NCI-H446 (cell line): Measurements from ENCODE around the gene CDK19.
"Not testable (repeated sequence)": the region's sequence is repeated elsewhere in the genome, so short reads cannot be mapped to it uniquely, and the experiment has no call there.

Source experiments
- DNase-seq, 2 experiments: peaks; one replicate each; lab custom pipeline; 2025; lab: John Stamatoyannopoulos, UW

CDK19 gene

GRCh38 chr6:110756817-110757216 is 58.5 kb downstream of the CDK19 start:
- no peak for DNase-seq

- DNase-seq: no peak
Observed at GRCh38 chr6:110755411-110755834, 59.8 kb downstream of the CDK19 start.

- DNase-seq: not testable (repeated sequence)
Observed at GRCh38 chr6:110753936-110754668, 61.2 kb downstream of the CDK19 start.

GRCh38 chr6:110748453-110748852 is 66.8 kb downstream of the CDK19 start:
- DNase-seq: peak in 1 of 2 experiments; percentile 8

GRCh38 chr6:110746680-110747079 is 68.6 kb downstream of the CDK19 start:
- no peak for DNase-seq

- no peak for DNase-seq
Observed at GRCh38 chr6:110744991-110745390, 70.3 kb downstream of the CDK19 start.

GRCh38 chr6:110742552-110742951 is 72.7 kb downstream of the CDK19 start:
- DNase-seq: not testable (repeated sequence)

GRCh38 chr6:110741517-110741916 is 73.8 kb downstream of the CDK19 start:
- DNase-seq: no peak

- no peak for DNase-seq
Observed at GRCh38 chr6:110738899-110739365, 76.3 kb downstream of the CDK19 start.

GRCh38 chr6:110735666-110736065 is 79.6 kb downstream of the CDK19 start:
- no peak for DNase-seq

- DNase-seq: no peak
Observed at GRCh38 chr6:110731898-110732297, 83.4 kb downstream of the CDK19 start.

GRCh38 chr6:110731196-110731595 is 84.1 kb downstream of the CDK19 start:
- DNase-seq: no peak

- DNase-seq: no peak
Observed at GRCh38 chr6:110728501-110728900, 86.8 kb downstream of the CDK19 start.

GRCh38 chr6:110723017-110723416 is 92.3 kb downstream of the CDK19 start:
- no peak for DNase-seq

GRCh38 chr6:110720066-110720465 is 95.2 kb downstream of the CDK19 start:
- DNase-seq: no peak

- not testable (repeated sequence) for DNase-seq
Observed at GRCh38 chr6:110719601-110720000, 95.7 kb downstream of the CDK19 start.

GRCh38 chr6:110714143-110714542 is 101.1 kb downstream of the CDK19 start:
- no peak for DNase-seq

GRCh38 chr6:110712238-110712637 is 103.0 kb downstream of the CDK19 start:
- no peak for DNase-seq

GRCh38 chr6:110710115-110710514 is 105.2 kb downstream of the CDK19 start:
- DNase-seq: no peak

GRCh38 chr6:110708295-110708950 is 106.8 kb downstream of the CDK19 start:
- no peak for DNase-seq

- no peak for DNase-seq
Observed at GRCh38 chr6:110705543-110705942, 109.7 kb downstream of the CDK19 start.

- no peak for DNase-seq
Observed at GRCh38 chr6:110703906-110704594, 111.2 kb downstream of the CDK19 start.
